ENCODE measurements around the gene SCAMP3. TPM values are rescaled to one million over a fixed set of nuclear protein-coding genes. Genes with fewer than 3 reads are reported as not detected.

Gene SCAMP3
- 100 to 1,000 TPM; 193 to 214 (median 208) TPM for total RNA-seq

DNA sequence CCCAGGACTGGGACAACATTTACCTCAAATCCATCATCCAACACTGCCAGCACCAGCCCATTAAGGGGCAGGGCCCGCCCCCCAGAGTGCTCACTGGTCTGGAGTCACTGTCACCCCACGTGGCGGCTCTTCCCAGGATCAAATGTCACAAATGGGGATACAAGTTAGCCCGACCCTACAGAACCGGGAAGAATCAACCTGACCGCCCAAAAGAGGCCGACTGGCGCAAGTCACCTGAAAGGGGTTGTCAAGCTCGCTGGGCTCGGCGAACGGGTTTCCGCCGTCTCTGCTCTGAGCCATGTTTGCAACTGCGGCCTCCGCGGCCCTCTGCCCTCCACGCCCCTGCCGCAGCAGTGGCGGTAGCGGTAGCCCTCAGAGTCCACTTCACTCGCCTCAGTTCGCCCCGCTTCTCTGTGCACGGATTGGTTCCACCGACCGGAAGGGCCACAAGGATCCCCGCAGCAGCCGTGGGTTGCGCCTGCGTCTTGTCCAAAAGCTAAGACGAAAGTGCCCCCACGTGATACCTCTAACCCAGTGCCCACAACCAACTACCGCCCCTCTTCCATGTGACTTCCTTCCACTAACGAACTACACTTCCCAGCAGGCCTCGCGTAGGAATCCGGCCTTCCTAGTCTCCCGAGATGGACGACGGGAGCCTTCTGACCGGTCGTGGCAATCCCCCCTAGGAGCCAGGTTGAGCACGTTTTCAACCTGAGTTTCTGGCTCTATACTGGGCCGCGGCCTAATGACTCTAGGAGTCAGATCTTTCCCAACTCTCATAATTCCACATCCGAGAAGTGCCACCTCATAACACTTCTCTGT lies at the start of gene SCAMP3:
SCAMP3 (minus strand) TSS at position 509 of the 822 bp plus-strand sequence; CDS start at position 300, 209 bp downstream.
- DNase-seq, result peak; percentile 75
- H3K9me3 Mint-ChIP-seq, result no peaks in the 10 kb centered on the region
- H3K36me3 Mint-ChIP-seq (ENCODE audit: insufficient read depth), result peaks cover 53% of the 10 kb centered on the region
- H3K4me1 Mint-ChIP-seq (ENCODE audit: low read depth), result peaks cover 31% of the 10 kb centered on the region
- no peaks in the 10 kb centered on the region for H3K27me3 Mint-ChIP-seq (ENCODE audit: low read depth)
- peak; percentile 96 to 97 for ATAC-seq
- H3K4me3 Mint-ChIP-seq, result peak within 1 kb of the TSS; percentile 99

DNA sequence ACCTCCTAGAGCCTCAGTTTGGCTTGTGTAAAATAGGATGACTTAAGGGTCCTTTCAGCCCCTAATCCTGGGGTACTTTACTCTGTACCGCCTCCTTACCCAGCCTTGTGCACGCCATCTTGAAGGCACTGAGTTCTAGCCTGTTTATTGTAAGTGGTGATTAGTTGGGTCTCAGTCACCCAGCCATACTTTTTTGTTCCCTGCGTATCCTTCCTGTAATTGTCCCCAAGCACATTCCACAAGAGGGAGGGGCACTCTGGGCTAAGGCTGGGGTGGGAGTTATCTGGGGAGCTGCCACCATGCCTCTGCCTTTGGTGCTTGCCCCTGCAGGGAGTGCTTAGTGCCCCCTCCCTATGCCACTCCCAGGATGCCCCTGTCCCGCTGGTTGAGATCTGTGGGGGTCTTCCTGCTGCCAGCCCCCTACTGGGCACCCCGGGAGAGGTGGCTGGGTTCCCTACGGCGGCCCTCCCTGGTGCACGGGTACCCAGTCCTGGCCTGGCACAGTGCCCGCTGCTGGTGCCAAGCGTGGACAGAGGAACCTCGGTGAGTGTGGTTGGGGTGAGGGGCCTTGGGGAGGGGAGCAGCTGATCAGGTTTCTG lies 47.4 kb upstream of the SCAMP3 start:
- Mint-ChIP-seq H3K27me3 (ENCODE audit: low read depth) (no peaks in the 10 kb centered on the region), H3K36me3 (ENCODE audit: insufficient read depth) (peaks cover 21% of the 10 kb centered on the region), H3K4me3 (peak overlapping the region; percentile 97), H3K4me1 (ENCODE audit: low read depth) (peaks cover 24% of the 10 kb centered on the region), H3K9me3 (no peaks in the 10 kb centered on the region)
- ATAC-seq (no peak), DNase-seq (no peak)

DNA sequence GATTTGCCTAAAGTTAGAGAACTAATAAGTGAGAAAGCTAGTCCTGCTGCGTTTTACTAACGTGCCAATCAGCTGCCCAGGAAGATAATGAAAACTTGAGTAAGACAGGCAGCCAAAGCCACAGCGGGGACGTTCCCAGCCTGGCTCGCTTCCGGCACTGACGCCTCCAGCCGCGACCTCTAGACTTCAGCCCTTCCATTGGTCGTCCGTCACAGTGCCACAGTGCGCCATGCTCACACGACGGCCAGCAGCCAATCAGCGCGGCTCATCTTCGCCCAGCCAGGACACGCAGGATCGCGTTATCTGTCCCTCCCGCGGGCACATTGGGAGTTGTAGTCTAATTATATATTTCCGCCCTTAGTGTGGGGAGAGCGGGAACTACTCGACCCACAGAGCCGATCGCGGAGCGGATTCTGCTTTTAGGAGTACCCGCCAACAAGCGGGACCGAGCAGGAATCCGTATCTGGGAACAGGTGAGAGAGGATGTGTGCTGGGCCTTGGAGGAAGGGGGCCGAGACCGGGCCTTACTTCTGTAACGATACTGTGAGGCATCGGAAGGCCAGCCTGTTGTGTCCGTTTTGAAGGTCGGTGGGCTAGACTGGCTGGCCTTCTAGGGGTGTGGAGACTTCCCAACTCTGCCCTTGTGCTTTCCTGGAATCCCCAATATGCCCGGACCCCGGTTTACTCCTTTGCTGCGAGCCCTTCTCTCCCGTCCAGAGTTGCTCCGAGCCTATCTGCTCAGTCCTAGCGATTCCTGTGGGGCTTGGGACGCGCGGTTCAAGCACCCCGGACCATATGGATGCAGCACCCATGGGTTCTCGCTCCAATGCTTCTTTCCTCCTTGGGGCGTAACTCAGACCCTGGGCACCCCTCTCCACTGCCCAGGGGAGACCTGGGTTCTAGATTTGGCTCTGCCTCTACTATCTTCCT lies 46.6 kb upstream of the SCAMP3 start, which contains the start of gene FDPS:
FDPS (plus strand) TSS at position 374 of the 930 bp plus-strand sequence. CDS start 924 bp downstream, outside the sequence.
- peaks cover 21% of the 10 kb centered on the region for H3K36me3 Mint-ChIP-seq (ENCODE audit: insufficient read depth)
- H3K4me3 Mint-ChIP-seq, result peak within 1 kb of the TSS; percentile 97
- peak; percentile 97 to 99 for ATAC-seq

DNA sequence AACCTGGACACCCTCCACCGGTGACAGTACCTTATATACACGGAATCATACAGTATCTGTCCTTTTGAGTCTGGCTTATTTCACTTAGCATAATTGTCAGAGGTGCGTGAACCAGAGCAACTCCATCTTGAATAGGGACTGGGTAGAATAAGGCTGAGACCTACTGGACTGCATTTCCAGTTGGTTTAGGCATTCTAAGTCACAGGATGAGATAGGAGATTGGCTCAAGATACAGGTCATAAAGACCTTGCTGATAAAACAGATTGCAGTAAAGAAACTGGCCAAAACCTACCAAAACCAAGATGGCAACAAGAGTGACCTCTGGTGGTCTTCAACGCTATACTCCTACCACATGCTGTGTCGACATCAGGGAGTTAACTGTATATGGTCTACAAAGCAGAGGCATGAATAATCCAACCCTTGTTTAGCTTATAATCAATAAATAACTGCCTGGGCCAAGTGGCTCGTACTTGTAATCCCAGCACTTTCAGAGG lies 45.1 kb upstream of the SCAMP3 start:
- no peak for ATAC-seq
- H3K4me1 Mint-ChIP-seq (ENCODE audit: low read depth), result peaks cover 22% of the 10 kb centered on the region
- peaks cover 15% of the 10 kb centered on the region for H3K36me3 Mint-ChIP-seq (ENCODE audit: insufficient read depth)
- no peak for DNase-seq
- H3K4me3 Mint-ChIP-seq, result peak overlapping the region; percentile 11
- no peaks in the 10 kb centered on the region for H3K9me3 Mint-ChIP-seq
- H3K27me3 Mint-ChIP-seq (ENCODE audit: low read depth), result no peaks in the 10 kb centered on the region

More for the DNA sequence above, 46.6 kb upstream of the SCAMP3 start, which contains the start of gene FDPS:
- Mint-ChIP-seq H3K9me3 (no peaks in the 10 kb centered on the region), H3K27me3 (ENCODE audit: low read depth) (no peaks in the 10 kb centered on the region), H3K4me1 (ENCODE audit: low read depth) (peaks cover 24% of the 10 kb centered on the region)
- DNase-seq, result peak; percentile 95

DNA sequence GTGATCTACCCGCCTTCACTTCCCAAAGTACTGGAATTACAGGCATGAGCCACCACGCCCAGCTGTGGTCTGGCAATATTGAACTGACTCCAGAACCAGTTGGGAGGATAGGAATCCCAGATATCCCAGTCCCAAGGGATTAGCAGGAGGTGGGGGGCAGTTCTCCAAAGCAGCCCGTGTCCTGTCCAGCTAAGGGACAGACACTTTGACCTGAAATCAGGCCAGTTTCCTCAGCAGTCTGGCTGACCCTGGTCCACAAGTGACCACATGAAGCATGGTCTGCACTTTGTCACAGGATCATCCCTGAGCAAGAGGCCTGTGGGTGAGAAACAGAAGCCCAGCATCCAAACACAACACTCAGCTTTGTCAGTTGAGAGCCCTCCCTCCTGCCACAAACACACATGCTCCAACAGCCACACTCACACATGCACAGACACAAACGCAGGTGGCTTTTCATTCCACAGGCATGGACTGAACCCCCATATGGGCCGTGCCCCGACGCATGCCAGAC lies 43.8 kb upstream of the SCAMP3 start:
- Mint-ChIP-seq H3K4me1 (ENCODE audit: low read depth) (peaks cover 19% of the 10 kb centered on the region), H3K4me3 (no peak overlapping the region), H3K27me3 (ENCODE audit: low read depth) (no peaks in the 10 kb centered on the region), H3K36me3 (ENCODE audit: insufficient read depth) (peaks cover 4% of the 10 kb centered on the region), H3K9me3 (no peaks in the 10 kb centered on the region)
- ATAC-seq (no peak), DNase-seq (no peak)

DNA sequence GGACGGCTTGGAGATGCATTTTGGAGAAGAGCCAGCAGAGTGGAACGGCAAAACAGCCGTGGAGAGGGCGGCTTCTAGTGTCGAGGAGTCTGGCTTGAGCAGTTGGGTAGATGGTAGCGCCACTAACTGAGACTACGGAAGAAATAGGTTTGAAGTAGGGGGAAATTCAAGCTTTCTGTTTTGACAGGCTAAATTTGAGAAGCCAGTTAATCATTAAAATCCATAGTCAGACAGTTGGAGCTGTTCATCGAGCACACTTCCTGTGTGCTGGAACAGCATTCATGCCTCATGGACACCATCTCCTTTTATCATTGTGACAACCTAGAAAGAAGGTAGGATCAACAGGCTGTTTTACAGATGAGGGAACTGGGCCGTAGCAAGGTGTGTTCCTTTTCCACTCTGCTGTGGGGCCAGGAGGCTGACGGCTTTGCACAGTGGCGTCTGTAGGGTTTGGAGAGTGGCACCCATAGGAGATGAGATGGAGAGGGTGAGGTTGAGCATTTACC lies 42.5 kb upstream of the SCAMP3 start:
- DNase-seq (no peak), ATAC-seq (no peak)
- no peak overlapping the region for H3K4me3 Mint-ChIP-seq
- no peaks in the 10 kb centered on the region for H3K27me3 Mint-ChIP-seq (ENCODE audit: low read depth)
- peaks cover 9% of the 10 kb centered on the region for H3K4me1 Mint-ChIP-seq (ENCODE audit: low read depth)
- no peaks in the 10 kb centered on the region for H3K9me3 Mint-ChIP-seq
- H3K36me3 Mint-ChIP-seq (ENCODE audit: insufficient read depth), result no peaks in the 10 kb centered on the region

DNA sequence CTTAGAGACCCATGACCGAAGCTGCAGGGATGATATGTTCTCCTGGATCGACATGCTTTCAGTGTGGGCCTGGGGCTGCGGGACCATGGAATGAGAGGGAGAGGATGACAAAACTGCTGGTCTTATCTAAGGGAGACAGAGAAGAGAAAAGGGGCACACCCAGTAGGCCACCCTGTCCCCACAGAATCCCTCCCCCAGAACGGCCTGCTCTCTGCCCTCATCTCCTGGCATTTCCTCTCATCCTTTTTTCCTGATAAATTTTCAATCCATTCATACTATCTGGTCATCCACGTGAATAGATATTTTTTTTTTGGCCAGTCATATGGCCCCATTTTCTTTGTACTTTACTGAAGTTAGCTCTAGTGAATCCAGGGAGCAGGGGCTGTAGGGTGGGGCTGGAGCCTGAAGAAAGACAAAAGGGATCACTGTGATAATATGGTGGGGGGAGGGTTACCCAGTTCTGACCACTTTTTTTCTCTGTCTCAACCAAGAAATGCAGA lies 39.2 kb upstream of the SCAMP3 start, which contains the start of gene PKLR:
PKLR (minus strand) TSS at position 97 of the 500 bp plus-strand sequence; CDS start at position 54, 43 bp downstream.
- DNase-seq (no peak), ATAC-seq (no peak)
- H3K4me3 Mint-ChIP-seq, result no peak within 1 kb of the TSS
- no peaks in the 10 kb centered on the region for H3K9me3 Mint-ChIP-seq
- peaks cover 13% of the 10 kb centered on the region for H3K27me3 Mint-ChIP-seq (ENCODE audit: low read depth)
- peaks cover 2% of the 10 kb centered on the region for H3K4me1 Mint-ChIP-seq (ENCODE audit: low read depth)
- no peaks in the 10 kb centered on the region for H3K36me3 Mint-ChIP-seq (ENCODE audit: insufficient read depth)

DNA sequence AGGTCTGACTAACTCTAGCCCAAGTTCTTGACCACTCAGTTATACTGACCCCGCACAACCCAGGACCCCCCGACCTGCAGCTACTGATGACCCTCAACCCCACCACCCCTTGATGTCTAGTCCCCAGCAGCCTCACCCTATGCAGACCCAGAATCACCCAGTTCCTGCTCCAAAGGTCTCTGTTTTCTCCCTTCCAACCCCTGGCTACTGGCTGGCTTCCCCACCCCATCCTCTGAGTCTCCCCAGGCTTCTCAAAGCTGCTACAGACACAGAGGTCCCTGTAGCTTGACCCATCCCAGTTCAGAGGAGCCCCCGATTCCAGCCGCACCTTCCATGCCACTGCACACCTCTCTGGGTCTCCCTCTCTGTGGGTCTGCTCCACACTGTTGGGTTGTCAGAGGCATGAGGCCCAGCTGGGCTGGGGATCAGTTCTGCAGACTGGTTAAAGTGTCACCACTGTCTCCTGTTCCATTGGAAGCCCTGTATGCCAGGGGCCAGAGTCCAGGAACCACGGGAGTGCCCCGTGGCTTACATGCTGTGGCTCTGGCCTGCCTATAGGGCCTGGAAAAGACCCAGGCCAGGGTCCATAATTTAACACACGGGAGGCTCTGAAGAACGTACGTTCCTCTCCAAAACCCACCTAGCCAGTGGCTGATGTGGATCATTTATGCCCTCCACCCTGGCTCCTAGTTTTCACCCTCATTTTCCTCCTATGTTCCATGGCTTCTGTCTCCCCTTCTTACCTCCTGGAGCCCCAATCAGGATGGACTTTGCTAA lies 38.6 kb upstream of the SCAMP3 start:
- no peaks in the 10 kb centered on the region for H3K9me3 Mint-ChIP-seq
- DNase-seq (no peak), ATAC-seq (no peak)
- no peaks in the 10 kb centered on the region for H3K4me1 Mint-ChIP-seq (ENCODE audit: low read depth)
- peaks cover 18% of the 10 kb centered on the region for H3K27me3 Mint-ChIP-seq (ENCODE audit: low read depth)
- no peaks in the 10 kb centered on the region for H3K36me3 Mint-ChIP-seq (ENCODE audit: insufficient read depth)
- no peak overlapping the region for H3K4me3 Mint-ChIP-seq

DNA sequence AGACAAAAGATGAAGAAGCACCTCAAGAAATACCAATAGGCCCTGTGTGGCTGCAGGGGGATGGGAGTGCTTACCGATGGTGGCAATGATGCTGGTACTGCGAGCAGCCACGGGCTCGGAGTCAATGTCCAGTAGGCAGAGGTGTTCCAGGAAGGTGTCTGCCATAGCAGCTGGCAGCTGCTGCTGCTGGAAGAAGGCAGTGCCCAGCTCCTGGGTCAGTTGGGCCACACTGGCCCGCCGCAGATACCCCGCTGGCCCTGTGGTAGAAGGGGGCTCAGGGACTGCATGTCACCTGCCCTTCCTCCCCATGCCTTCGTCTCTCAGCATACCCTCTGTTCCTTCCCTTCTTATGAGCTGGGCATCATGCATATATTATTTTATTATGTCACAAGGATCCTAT lies 37.9 kb upstream of the SCAMP3 start:
- Mint-ChIP-seq H3K4me3 (no peak overlapping the region), H3K9me3 (no peaks in the 10 kb centered on the region), H3K27me3 (ENCODE audit: low read depth) (peaks cover 22% of the 10 kb centered on the region), H3K36me3 (ENCODE audit: insufficient read depth) (no peaks in the 10 kb centered on the region), H3K4me1 (ENCODE audit: low read depth) (no peaks in the 10 kb centered on the region)
- DNase-seq (no peak), ATAC-seq (no peak)

DNA sequence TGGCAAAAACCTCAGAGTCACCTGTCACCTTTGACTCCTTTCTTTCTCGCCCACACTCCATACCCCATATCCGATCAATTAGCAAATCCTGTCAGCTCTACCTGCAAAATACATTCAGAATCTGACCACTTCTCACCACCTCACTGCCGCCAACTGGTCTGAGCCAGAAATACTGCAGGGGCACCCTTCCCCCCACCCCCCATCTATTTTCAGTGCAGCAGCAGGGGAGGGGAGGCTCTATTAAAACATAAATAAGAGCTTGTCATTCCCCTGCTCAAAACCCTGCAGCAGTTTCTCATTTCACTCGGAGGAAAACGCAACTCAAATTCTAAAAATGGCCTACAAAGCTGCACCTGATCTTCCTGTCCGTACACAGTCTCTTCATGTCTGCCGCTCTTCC lies 35.2 kb upstream of the SCAMP3 start:
- no peak for ATAC-seq
- H3K4me1 Mint-ChIP-seq (ENCODE audit: low read depth), result peaks cover 4% of the 10 kb centered on the region
- no peak for DNase-seq
- H3K36me3 Mint-ChIP-seq (ENCODE audit: insufficient read depth), result no peaks in the 10 kb centered on the region
- no peaks in the 10 kb centered on the region for H3K9me3 Mint-ChIP-seq
- peaks cover 33% of the 10 kb centered on the region for H3K27me3 Mint-ChIP-seq (ENCODE audit: low read depth)
- no peak overlapping the region for H3K4me3 Mint-ChIP-seq

DNA sequence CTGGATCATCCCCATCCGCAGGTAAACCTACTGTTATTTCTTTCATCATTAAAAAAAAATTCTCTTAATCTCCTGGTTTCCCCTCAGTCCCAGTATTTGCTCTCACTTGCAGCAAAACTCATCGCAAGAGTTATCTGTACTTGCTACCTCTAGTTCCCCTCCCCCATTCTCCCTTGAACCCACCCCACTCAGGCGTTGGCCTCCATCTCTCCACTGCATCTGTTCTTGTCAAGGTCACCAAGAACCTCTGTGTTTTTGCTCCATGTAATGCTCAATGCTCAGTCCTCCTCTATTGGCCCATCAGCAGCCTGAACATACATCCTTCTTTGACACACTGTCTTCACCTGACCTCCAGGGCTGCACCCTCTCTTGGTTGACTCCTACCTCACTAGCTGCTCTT lies 34.5 kb upstream of the SCAMP3 start:
- Mint-ChIP-seq H3K4me3 (no peak overlapping the region), H3K9me3 (no peaks in the 10 kb centered on the region), H3K27me3 (ENCODE audit: low read depth) (peaks cover 33% of the 10 kb centered on the region), H3K36me3 (ENCODE audit: insufficient read depth) (no peaks in the 10 kb centered on the region), H3K4me1 (ENCODE audit: low read depth) (peaks cover 4% of the 10 kb centered on the region)
- ATAC-seq, result no peak
- no peak for DNase-seq

DNA sequence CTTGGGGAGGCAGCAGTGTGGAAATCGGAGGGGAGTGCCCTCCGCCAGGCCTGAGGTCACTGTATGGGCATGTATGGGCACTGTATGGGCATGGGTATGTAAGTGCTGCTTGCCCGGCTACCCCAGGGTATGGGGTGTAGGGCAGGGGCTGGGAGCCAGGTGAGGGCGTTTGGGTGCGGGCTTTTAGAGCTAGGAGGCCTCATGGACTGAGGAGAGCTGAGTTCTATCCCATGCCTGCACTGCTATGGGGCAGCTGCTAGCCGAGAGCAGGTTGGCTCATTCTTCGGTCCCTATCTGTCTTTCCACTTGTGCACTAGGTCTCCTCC lies 33.7 kb upstream of the SCAMP3 start:
- H3K36me3 Mint-ChIP-seq (ENCODE audit: insufficient read depth), result no peaks in the 10 kb centered on the region
- H3K9me3 Mint-ChIP-seq, result no peaks in the 10 kb centered on the region
- H3K4me3 Mint-ChIP-seq, result no peak overlapping the region
- ATAC-seq (no peak), DNase-seq (no peak)
- peaks cover 4% of the 10 kb centered on the region for H3K4me1 Mint-ChIP-seq (ENCODE audit: low read depth)
- H3K27me3 Mint-ChIP-seq (ENCODE audit: low read depth), result peaks cover 33% of the 10 kb centered on the region

Data from activated T-cell treated with anti-CD3 and anti-CD28 coated beads, Interleukin-2, amount 50 U/mL, for 4 hours (primary cell).